Posterior vena cava (tissue), 2 donors: ENCODE measurements around the gene KCNQ1. TPM values are rescaled to one million over a fixed set of nuclear protein-coding genes. Genes with fewer than 3 reads are reported as not detected.

Experiments
- DNase-seq: peaks from one replicate; pipeline ENCODE4 v3.0.0-alpha.2; 2020; ENCODE audit warnings: low spot score
- intact Hi-C, 2 donors: fragments of 100-400 bp; cut with DNase I; formaldehyde crosslinking; loops; one replicate each; pipeline versions ENCODE4 v1.14.1 to v1.14.2; 2022 to 2023
- total RNA-seq, 2 donors: library from RNA; stranded (reverse); fragmentation: NEBNext Ultra II Directional; extraction: Animal tissue kit (Norgen Biotek cat#: 25700); gene quantifications; one replicate each; pipeline ENCODE4 v1.2.1, GENCODE V29; 2021
- donor health status: DM: yes; HTN: yes; CAD: no.
- donor health status: DM: yes; HTN: yes; CAD: no.

The KCNQ1 gene
- total RNA-seq, 2 donors from 2014 or later = 4.7 to 7.2 TPM

DNA sequence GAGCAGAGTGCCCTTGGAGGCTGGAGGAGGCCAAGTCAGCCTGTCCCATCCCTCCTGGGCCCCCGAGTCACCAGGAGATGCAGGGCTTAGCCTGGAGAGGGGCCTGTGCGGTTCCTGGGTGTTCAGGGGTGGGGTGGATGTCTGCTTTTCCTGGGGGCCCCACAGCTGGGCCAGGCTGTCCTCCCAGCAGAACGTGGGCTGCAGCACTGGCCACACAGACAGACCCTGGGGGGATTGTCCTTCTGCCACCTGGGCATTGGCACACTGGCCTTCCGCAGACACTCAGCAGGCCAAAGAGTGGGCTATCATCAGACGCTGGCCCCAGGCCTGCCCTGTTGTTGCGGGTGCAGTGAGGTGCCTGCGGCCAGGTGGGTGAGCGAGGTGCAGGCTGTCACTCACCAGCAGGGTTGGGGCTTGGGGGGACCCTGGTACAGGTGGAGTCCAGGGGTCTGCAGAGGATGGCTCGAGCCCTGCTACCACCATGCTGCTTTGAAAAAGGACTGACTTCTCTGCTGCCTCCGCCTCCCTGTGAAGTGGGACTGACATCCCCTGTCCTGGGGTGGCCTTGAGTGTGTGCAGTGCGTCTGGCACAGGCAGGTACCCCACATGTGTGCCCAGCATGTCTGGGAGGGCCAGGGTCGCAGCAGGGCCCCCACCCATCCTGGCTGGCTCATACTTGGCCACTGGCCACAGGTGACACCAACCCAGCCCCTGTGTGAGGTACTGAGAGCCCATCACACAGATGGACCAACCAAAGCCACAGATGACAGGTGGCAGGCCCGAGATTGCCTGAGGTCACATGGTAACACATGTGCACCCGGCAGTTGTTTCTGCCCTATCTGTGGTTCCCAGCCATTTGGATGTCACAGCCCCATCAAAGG lies 294.0 kb downstream of the KCNQ1 start:
- DNase-seq = no peak

GRCh38 chr11:2739531-2740274 lies 294.9 kb downstream of the KCNQ1 start:
- intact Hi-C loops = no loop called here
- peak; percentile 67 for DNase-seq

More for the DNA sequence above, 294.0 kb downstream of the KCNQ1 start:
- intact Hi-C loops = no loop called here

DNA sequence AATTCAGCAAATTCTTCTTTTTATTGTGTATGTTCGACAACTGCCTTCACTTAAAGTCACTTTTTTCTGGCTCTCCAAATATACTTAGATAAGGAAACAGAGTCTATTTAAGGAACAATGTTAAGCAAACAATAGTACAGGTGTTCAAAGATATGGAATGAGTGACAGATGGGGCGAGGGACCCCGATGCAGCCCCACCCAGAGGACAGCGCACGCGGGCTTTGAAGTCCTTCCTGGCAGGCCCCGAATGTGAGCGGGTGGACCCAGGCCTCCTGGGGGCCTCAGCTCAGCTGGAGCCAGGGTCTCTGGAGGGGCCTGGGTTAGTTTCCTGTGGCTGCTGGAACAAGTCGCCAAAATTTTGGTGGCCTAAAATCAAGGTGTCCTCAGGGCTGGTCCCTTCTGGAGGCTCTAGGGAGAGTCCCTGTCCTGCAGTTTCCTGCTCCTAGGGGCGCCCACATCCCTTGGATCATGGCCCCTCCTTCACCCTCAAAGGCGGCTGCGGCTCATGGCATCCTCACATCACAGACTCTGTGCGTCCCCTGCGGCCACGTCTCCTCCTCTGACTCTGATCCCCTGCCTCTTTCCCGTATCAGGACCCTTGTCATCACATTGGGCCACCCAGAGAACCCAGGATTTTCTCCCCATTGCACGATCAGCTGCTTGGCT lies 295.6 kb downstream of the KCNQ1 start:
- intact Hi-C loops = no loop called here
- DNase-seq = peak; percentile 72

GRCh38 chr11:2741006-2741376 lies 296.2 kb downstream of the KCNQ1 start:
- DNase-seq = peak; percentile 61

DNA sequence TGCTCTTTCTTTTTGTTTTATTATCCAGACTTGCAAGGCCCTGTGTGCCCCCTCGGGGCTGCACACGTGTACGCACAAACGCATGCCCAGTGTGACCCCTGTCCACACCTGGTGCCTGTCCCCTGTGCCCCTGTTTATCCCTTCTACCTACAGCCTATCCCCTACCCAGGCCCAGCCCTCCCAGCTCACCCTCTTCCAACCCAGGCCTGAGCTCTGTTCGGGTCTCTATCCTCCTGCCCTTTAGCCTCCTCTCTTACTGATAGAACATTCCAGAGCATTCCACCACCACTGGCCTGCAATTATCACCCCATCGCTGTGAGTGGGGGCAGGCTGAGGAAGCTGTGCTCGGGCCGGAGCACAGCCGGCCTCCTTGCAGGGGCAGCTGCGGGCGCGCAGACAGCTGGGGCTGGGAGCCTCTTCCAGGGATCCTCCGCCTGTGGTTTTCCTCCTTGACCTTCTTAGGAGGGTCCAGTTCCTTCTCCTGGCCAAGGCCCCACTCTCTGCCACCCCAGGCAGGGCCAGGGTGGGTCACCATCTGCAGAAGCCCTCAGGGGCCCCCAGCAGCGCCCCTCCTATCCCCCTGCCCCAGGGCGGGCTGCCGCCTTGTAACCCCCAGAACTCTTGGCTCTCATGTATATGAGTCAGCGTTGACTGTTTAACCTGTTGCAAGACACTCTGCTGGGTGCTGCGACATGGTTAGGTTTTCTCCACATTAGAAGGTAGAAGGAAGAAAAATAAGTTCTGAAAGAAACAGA lies 296.7 kb downstream of the KCNQ1 start:
- peak; percentile 80 for DNase-seq
- intact Hi-C loops = no loop called here

More at GRCh38 chr11:2741006-2741376, 296.2 kb downstream of the KCNQ1 start:
- intact Hi-C loops = no loop called here

GRCh38 chr11:2742201-2742600 lies 297.4 kb downstream of the KCNQ1 start:
- DNase-seq = peak; percentile 71

DNA sequence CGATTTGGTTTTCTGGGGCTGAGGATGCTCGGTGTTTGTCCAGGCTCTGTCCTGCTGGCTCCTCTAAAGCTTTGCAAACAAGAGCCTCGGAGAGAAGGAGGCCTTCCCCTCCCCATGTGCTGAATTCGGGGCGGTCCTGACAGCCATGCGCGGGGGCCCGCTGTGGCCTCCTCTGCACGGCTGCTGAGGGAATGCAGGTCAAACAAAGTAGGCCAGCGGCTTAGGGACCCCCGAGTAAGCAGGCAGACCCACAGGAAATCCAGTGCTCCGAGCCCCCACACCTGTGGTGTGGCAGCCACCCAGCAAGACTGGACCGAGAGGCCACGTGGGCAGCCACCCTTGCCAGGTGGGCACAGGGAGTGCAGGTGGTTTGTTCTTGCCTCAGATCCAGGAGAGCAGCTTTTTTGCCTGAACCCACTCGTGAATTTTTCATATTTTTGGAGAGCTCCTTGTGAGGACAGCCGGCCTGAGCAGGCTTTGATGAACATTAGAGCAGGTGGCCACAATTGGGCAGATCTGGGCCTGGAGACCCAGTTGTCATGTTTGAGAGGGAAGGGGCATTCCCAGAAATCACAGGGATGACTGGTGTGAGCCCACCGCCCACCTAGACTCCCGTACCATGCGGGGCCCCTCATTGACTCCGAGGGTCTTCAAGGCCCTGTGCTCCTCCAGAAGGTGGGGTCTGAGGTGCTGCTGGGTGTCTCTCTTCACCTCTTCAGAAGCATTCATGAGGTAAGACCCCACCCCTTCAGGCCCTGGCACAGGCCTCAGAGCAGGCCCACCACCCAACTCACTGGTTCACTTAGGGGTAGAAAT lies 298.0 kb downstream of the KCNQ1 start:
- intact Hi-C loops = no loop called here
- peak; percentile 52 for DNase-seq

More at GRCh38 chr11:2742201-2742600, 297.4 kb downstream of the KCNQ1 start:
- intact Hi-C loops = no loop called here

DNA sequence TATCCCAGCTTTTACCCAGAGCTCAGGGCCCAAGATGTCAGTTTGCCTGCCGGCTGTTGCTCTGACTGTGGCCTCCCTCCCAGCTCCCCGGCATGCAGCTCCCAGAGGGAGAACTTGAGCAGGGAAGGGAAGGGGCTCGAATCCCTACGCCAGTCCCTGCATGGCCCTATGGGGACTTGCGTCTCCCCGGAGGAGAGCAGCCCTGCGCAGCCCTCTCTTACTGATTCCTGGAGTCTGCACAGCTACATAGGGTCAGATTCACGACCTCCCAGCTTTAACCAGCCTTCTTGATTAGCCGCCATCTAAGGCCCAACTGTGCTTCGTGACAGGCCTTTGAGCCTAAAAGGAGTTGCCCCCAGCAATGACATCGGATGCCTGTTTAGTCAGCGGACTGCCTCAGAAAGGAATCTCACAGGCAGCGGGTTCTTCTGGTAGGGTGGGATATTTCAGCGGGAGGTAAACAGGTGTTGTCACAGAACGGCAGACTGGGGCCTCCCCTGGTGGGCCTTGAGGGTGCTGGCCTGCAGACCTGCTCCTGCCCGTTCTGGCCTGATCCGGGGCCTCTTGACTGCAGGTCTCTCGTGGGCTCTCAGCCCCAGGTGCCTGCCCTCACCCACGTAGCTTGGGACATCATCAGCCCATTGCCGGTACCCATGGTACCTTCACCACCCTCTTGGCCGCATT lies 298.8 kb downstream of the KCNQ1 start:
- DNase-seq = peak; percentile 72
- intact Hi-C loops = no loop called here

- peak; percentile 46 for DNase-seq
- intact Hi-C loops = no loop called here
These were observed 299.4 kb downstream of the KCNQ1 start for GRCh38 chr11:2744166-2744565.

- DNase-seq = peak; percentile 63
- intact Hi-C loops = no loop called here
These were observed 300.7 kb downstream of the KCNQ1 start for GRCh38 chr11:2745511-2745910.

- peak; percentile 78 for DNase-seq
- intact Hi-C loops = no loop called here
These were observed 301.8 kb downstream of the KCNQ1 start for GRCh38 chr11:2746401-2747247.

DNA sequence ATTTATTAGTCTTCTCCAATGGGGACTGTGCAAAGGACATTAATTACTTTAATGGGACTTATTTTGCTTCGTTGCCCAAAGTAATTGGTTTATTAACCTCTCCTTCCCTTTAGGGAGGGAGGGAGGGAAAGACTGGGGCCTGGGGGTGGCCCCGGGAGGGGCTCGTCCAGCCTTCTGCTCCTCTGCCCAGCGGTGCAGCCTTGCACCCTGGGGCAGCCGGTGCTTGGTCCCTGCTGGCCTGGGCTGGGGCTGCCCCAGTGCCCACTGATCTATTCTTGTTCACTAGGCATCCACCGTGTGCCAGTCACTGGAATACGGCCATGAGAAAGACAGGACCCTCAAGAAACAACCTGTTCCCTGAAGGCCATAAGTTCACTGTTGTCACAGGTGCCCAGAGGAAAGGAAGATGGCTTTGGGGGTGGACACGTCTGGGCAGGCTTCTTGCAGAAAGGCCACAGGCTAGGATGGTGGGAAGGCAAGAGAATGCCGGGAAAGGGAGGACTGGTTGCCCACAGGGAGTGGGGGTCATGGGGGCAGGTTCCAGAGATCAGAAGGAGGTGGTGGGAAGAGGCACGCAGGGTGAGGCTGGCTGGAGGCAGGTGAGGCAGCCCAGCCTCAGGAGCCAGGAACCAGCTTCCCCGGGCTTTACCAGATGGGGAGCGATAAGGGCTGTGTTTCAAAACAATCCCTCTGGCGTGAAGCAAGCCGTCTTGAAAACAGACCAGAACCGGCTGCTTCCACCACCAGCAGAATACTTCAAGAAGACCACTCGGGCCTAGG lies 302.6 kb downstream of the KCNQ1 start:
- peak; percentile 43 for DNase-seq
- intact Hi-C loops = no loop called here

GRCh38 chr11:2748061-2748813 lies 303.4 kb downstream of the KCNQ1 start:
- DNase-seq = peak; percentile 69
- intact Hi-C loops = no loop called here

GRCh38 chr11:2748814-2749554 lies 304.2 kb downstream of the KCNQ1 start:
- peak; percentile 59 for DNase-seq
- intact Hi-C loops = no loop called here
